HUES6 (cell line): ENCODE data around the gene TADA2B.
"Not testable (repeated sequence)": the region's sequence is repeated elsewhere in the genome, so short reads cannot be mapped to it uniquely, and the experiment has no call there.

ENCODE experiments used
- H3K27ac ChIP-seq: 2 replicates; pipeline ENCODE4 v1.7.0; 2013; ENCODE audit warnings: low read depth, mild to moderate bottlenecking, low read length, inconsistent platforms
- H3K27me3 ChIP-seq: 2 replicates; pipeline ENCODE4 v1.6.1; 2013; ENCODE audit warnings: low read length; ENCODE audit not compliant: control insufficient read depth, insufficient read depth
- H3K36me3 ChIP-seq: 2 replicates; pipeline ENCODE4 v1.6.1; 2013; ENCODE audit warnings: low read length; ENCODE audit not compliant: control insufficient read depth, insufficient read depth
- H3K4me1 ChIP-seq: 2 replicates; pipeline ENCODE4 v1.6.1; 2013; ENCODE audit warnings: low read length; ENCODE audit not compliant: control insufficient read depth, insufficient read depth
- H3K4me3 ChIP-seq: 2 replicates; pipeline ENCODE4 v1.5.1; 2013; ENCODE audit warnings: low read depth, low read length
- H3K9ac ChIP-seq: one replicate; pipeline ENCODE4 v1.6.1; 2013; ENCODE audit warnings: mild to moderate bottlenecking, low read length
- H3K9me3 ChIP-seq: 2 replicates; pipeline ENCODE4 v1.6.1; 2013; ENCODE audit warnings: low read depth, low read length; ENCODE audit not compliant: control insufficient read depth, insufficient read depth

The TADA2B gene

DNA sequence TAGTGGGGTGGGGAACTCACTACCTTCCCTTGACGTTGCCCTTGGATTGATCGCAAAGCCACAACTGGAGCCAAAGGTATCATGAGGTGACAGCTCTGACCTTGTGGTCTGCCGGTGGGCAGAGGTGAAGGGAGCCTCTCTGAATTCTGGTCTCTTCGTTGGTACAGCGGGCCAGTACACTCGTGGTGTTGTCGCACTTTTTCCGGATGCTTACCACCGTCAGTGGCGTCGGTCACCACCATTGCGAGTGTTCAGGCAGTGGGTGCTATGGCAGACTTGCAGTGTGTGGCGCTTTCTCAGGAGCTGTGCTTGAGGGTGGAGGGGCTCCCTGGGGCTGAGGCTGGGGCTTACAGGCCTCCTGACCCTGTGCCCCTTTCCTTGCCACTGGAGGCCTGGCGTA, 29.9 kb downstream of the TADA2B start:
- Histone ChIP-seq H3K27me3 (peaks cover 21% of the 10 kb centered on the region), H3K9me3 (no peaks in the 10 kb centered on the region), H3K4me1 (0 out of 2 replicates have a peak, but pooled peaks cover 6% of the 10 kb centered on the region), H3K27ac (no peak overlapping the region), H3K4me3 (no peak overlapping the region), H3K36me3 (no peaks in the 10 kb centered on the region), H3K9ac (no peak overlapping the region)

DNA sequence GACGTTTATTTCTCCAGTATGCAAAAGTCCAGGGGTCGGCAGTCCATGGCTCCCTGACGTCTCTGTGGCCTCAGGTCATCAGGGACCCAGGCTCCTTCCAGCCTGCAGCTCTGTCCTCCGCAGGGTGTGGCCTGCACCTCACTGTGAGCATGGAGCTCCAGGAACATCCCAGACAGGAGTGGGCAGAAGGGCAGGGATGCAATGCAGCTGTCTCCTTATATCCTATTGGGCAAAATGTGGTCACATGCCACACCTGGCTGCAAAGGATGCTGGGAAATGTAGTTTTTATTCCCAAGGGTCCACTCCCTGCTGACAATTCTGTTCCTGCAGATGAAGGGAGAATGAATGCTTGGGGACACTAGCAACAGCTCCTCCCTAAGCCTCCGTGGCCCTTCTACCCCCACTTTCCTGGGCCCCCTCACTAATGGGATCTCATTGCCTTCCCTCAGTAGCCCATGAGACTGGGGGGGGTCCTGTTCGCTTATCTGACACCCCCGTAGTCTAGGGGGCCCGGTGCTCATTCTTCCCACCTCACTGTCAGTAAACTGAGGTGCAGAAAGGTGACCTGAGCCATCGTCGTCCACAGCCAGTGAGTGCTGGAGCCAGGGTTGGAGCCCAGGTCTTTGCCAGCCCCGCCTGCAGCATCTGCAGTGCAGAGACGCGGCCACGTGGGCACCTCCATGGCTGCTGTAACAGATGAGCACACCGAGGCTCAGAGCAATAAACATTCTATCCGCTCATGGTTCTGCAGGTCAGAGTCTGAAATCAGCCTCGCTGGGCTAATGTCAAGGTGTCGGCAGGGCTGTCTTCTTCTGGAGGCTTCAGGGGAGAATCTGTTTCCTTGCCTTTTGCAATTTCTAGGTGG, 30.6 kb downstream of the TADA2B start:
- Histone ChIP-seq H3K27me3 (peaks cover 19% of the 10 kb centered on the region), H3K4me3 (no peak overlapping the region), H3K9me3 (no peaks in the 10 kb centered on the region), H3K36me3 (no peaks in the 10 kb centered on the region), H3K9ac (no peak overlapping the region), H3K4me1 (0 out of 2 replicates have a peak, but pooled peaks cover 6% of the 10 kb centered on the region), H3K27ac (no peak overlapping the region)

DNA sequence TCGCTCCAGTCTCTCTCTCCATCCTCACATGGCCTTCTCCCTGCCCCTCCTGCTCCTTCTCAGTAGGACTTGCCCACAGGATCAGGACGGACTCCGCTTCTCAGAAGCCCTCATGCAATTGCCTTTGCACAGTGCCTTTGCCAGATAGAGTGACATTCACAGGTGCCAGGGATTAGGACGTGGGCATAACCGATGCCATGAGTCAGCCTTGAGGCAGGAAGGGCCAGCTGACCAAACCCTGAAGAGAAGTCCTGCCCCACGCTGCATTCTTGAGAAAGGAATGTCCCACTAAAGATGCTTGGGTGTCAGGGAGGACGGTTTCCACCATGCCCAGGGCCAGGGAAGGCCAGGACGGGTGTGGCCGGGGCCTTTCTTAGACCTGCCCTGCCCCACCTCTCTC, 31.3 kb downstream of the TADA2B start:
- 0 out of 2 replicates have a peak, but pooled peaks cover 1% of the 10 kb centered on the region for H3K4me1 ChIP-seq
- no peaks in the 10 kb centered on the region for H3K9me3 ChIP-seq
- H3K27ac ChIP-seq = no peak overlapping the region
- H3K36me3 ChIP-seq = no peaks in the 10 kb centered on the region
- no peak overlapping the region for H3K9ac ChIP-seq
- peaks cover 12% of the 10 kb centered on the region for H3K27me3 ChIP-seq
- no peak overlapping the region for H3K4me3 ChIP-seq

DNA sequence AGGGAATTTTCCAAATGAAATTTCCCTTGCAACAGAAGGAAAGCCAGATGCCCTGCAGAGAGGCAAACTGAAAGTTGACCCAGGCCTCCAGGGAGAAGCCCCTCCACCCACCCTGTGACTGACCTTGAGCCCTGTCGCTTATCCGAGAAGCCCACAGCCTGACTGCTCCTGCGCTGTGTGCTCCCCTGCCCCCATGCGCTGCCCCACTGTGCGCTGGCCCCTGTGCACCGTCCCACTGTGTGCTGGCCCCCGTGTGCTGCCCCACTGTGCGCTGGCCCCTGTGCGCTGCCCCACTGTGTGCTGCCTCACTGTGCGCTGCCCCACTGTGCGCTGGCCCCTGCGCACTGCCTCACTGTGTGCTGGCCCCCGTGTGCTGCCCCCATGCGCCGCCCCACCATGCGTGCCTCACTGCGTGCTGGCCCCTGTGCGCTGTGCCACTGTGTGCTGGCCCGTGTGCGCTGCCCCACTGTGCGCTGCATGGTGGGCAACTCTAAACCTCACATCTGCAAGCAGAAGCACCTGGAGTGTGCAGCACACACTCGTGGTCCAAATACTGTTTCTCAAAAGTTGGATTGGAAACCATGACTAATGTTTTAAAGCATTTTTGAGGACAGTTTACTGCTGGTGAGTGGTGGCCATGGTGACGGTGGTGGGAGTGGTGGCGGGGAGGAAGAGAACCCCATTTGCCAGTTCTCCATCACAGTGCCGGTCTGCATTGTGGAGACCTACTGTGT, 33.0 kb downstream of the TADA2B start:
- H3K27me3 ChIP-seq = peaks cover 9% of the 10 kb centered on the region; the same call in 1 of the 2 replicates
- H3K9ac ChIP-seq = no peak overlapping the region
- H3K4me3 ChIP-seq = no peak overlapping the region
- no peaks in the 10 kb centered on the region for H3K9me3 ChIP-seq
- no peaks in the 10 kb centered on the region for H3K36me3 ChIP-seq
- H3K4me1 ChIP-seq = no peaks in the 10 kb centered on the region
- no peak overlapping the region for H3K27ac ChIP-seq

DNA sequence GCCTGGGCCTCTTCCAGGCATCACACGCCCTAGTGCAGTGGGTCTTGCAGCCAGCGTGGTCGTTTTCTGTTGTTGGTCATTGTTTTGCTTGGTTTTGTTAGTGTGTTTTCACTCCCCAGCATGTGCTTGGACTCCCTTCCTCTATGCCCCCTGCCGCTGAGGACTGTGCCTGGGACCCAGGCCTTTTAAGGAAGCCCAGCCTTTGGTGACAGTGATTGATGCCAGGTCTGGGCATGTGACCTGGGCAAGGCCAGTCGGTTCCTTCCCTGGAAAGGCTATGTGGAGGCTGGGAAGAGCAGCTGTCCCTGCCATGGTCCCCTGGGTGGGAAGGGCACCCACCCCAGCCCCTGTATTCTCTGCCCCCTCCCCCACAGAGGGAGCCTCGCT, 33.5 kb downstream of the TADA2B start:
- H3K4me3 ChIP-seq = no peak overlapping the region

DNA sequence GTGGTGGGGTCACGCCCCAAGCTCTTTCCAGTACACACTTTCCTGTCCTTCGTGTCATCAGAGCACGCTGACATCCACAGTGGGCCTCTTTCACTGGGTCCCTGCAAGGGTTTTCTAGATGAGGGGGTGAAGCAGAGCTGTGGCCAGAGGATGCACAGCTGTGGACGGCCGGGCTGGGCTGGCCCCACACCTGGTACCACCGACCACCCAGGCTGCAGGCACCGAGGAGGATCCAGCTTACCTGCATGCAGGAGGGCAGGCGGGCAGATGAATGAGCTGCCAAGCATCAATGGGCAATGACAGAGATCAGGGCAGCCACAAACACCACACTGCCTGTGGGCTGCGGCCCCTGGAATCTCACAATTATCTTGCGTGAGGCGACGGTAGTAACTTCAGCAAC, 34.2 kb downstream of the TADA2B start:
- Histone ChIP-seq H3K4me1 (no peaks in the 10 kb centered on the region), H3K9ac (no peak overlapping the region), H3K27me3 (no peaks in the 10 kb centered on the region), H3K27ac (no peak overlapping the region), H3K9me3 (no peaks in the 10 kb centered on the region), H3K4me3 (no peak overlapping the region), H3K36me3 (no peaks in the 10 kb centered on the region)

More for the DNA sequence above, 33.5 kb downstream of the TADA2B start:
- no peaks in the 10 kb centered on the region for H3K4me1 ChIP-seq
- no peak overlapping the region for H3K9ac ChIP-seq
- H3K27ac ChIP-seq = no peak overlapping the region
- no peaks in the 10 kb centered on the region for H3K36me3 ChIP-seq
- peaks cover 3% of the 10 kb centered on the region; the same call in 1 of the 2 replicates for H3K27me3 ChIP-seq
- H3K9me3 ChIP-seq = no peaks in the 10 kb centered on the region

DNA sequence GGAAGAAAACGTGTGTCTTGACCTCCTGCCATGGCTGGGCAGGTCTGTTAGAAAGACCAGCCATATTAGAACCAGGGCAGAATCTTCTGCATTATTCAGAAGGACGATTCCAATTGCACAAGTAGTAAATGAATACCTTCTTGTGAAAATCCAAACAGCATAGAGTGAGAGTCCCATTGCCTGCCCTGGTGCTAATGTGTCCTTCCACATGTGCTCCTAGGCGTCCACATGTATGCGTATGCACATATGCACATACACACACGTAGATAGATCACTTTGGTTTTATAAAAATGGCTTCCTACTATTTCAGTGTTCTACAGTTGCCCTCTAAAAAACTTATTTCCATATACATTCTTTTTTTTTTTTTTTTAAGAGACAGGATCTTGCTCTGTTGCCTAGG, 34.9 kb downstream of the TADA2B start:
- no peak overlapping the region for H3K9ac ChIP-seq
- H3K27ac ChIP-seq = no peak overlapping the region
- H3K36me3 ChIP-seq = no peaks in the 10 kb centered on the region
- H3K4me3 ChIP-seq = no peak overlapping the region
- no peaks in the 10 kb centered on the region for H3K4me1 ChIP-seq
- H3K9me3 ChIP-seq = no peaks in the 10 kb centered on the region
- no peaks in the 10 kb centered on the region for H3K27me3 ChIP-seq

DNA sequence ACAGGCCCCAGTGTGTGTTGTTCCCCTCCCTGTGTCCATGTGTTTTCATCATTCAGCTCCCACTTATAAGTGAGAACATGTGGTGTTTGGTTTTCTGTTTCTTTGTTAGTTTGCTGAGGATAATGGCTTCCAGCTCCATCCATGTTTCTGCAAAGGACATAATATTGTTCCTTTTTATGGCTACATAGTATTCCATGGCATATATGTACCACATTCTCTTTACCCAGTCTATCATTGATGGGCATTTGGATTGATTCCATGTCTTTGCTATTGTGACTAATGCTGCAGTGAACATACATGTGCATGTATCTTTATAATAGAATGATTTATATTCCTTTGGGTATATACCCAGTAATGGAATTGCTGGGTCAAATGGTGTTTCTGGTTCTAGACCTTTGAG, 36.3 kb downstream of the TADA2B start:
- H3K27me3 ChIP-seq, H3K4me1 ChIP-seq, H3K36me3 ChIP-seq, H3K9me3 ChIP-seq, H3K9ac ChIP-seq, H3K27ac ChIP-seq, H3K4me3 ChIP-seq: not testable (repeated sequence)

DNA sequence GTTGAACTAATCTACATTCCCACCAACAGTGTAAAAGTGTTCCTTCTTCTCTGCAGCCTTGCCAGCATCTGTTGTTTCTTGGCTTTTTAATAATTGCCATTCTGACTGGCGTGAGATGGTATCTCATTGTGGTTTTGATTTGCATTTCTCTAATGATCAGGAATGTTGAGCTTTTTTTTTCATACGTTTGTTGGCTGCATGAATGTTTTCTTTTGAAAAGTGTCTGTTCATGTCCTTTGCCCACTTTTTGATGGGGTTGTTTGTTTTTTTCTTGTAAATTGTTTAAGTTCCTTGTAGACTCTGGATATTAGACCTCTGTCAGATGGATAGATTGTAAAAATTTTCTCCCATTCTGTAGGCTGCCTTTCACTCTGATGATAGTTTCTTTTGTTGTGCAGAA, 36.7 kb downstream of the TADA2B start:
- H3K27me3 ChIP-seq, H3K9me3 ChIP-seq, H3K4me3 ChIP-seq, H3K9ac ChIP-seq, H3K4me1 ChIP-seq, H3K36me3 ChIP-seq, H3K27ac ChIP-seq: not testable (repeated sequence)

DNA sequence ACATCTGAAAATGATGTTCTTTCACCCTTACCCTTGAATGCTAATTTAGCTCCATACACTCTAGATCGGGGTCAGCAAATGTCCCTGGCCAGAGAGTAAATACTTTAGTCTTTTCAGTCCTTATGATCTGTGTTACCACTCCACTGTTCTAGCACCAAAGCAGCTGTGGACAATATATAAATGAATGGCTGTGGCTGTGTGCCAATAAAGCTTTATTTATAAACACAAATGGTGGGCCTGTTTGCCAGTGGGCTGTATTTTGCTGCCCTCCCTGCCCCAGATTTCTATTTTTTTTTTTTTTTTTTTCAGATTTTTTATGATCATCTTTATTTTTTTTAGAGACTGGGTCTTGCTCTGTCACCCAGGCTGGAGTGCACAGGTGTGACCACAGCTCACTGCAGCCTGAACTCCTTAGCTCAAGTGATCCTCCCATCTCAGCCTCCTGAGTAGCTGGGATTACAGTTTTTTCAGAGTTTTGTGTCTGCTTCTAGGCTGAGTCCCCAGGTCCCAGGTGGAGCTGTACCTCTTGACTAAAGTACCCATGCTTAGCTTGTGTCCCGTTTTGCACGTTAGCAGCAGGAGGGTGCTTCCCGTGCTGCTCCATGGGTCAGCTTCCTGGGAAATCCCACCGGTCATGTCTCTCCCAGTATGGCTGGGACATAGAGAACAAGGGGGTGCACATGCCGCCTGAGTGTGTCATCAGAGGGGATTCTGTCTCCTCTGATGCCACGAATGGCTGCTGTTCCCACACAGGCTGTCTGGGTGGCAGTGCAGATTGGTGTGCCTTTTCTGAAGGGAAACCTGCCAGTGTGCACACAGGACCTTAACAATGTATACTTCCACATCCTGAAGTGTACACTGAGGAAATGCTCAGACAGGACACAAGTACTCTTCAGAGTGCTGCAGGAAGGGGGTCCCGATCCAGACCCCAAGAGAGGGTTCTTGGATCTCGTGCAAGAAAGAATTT, 40.7 kb downstream of the TADA2B start:
- H3K9ac ChIP-seq = no peak overlapping the region
- no peaks in the 10 kb centered on the region for H3K36me3 ChIP-seq
- H3K4me3 ChIP-seq = no peak overlapping the region
- H3K27me3 ChIP-seq = peaks cover 10% of the 10 kb centered on the region
- H3K27ac ChIP-seq = no peak overlapping the region
- peaks cover 17% of the 10 kb centered on the region for H3K9me3 ChIP-seq
- H3K4me1 ChIP-seq = peaks cover 5% of the 10 kb centered on the region; the same call in 1 of the 2 replicates
